Natural killer cell (primary cell): ENCODE data around the gene MATN1. TPM values are rescaled to one million over a fixed set of nuclear protein-coding genes. Genes with fewer than 3 reads are reported as not detected.
"Not testable (repeated sequence)": the region's sequence is repeated elsewhere in the genome, so short reads cannot be mapped to it uniquely, and the experiment has no call there.

Source experiments
- ATAC-seq, 3 donors: fragments of 150-1000 bp in 2 of 3; fragments of 200-7000 bp in 1 of 3; cut with Tn5 transposase; 1 replicate in 1 of 3; 2 replicates in 2 of 3; pipeline ENCODE4 v1.10.0; 2021; ENCODE audit warnings: mild to moderate bottlenecking in 2 of 3, moderate library complexity in 2 of 3
- DNase-seq, 2 donors: peaks; one replicate each; pipeline versions ENCODE4 v3.0.0 to v3.0.0-alpha.2; 2013 to 2021; ENCODE audit warnings: mixed read lengths in 1 of 2
- H3K27ac ChIP-seq: one replicate; pipeline ENCODE4 v1.5.1; 2013; ENCODE audit warnings: mild to moderate bottlenecking, low read length
- H3K27me3 ChIP-seq: one replicate; pipeline ENCODE4 v1.6.1; 2013; ENCODE audit warnings: low read length; ENCODE audit not compliant: control insufficient read depth, insufficient read depth
- H3K36me3 ChIP-seq: one replicate; pipeline ENCODE4 v1.6.1; 2013; ENCODE audit warnings: low read length; ENCODE audit not compliant: control insufficient read depth, insufficient read depth
- H3K4me1 ChIP-seq: one replicate; pipeline ENCODE4 v1.6.1; 2013; ENCODE audit warnings: low read length; ENCODE audit not compliant: control insufficient read depth, insufficient read depth
- H3K4me3 ChIP-seq: one replicate; pipeline ENCODE4 v1.5.1; 2013; ENCODE audit warnings: low read length
- H3K9me3 ChIP-seq: one replicate; pipeline ENCODE4 v1.6.1; 2013; ENCODE audit warnings: low read length; ENCODE audit not compliant: control insufficient read depth, insufficient read depth
- H3K27ac Mint-ChIP-seq, 2 donors: one replicate each; pipeline ENCODE4 v1.8.0; 2022; ENCODE audit warnings: mild to moderate bottlenecking in 2 of 2, mixed read lengths in 2 of 2, moderate library complexity in 1 of 2
- H3K27me3 Mint-ChIP-seq, 2 donors: one replicate each; pipeline ENCODE4 v1.8.0; 2022; ENCODE audit warnings: low read depth in 2 of 2, mixed read lengths in 2 of 2
- H3K36me3 Mint-ChIP-seq: one replicate; pipeline ENCODE4 v1.8.0; 2022; ENCODE audit warnings: mixed read lengths
- H3K4me1 Mint-ChIP-seq, 2 donors: one replicate each; pipeline ENCODE4 v1.8.0; 2022; ENCODE audit warnings: mixed read lengths in 2 of 2
- H3K4me3 Mint-ChIP-seq: one replicate; pipeline ENCODE4 v1.8.0; 2022; ENCODE audit warnings: mild to moderate bottlenecking, moderate library complexity, mixed read lengths
- H3K9me3 Mint-ChIP-seq, 2 donors: one replicate each; pipeline ENCODE4 v1.8.0; 2022; ENCODE audit warnings: mixed read lengths in 2 of 2
- CTCF ChIP-seq: fragments of 200-600 bp; IDR thresholded peaks from one replicate; pipeline ENCODE4 v1.8.0; 2022; ENCODE audit warnings: antibody characterized with exemption
- WGBS: methylation state at CpG from one replicate; pipeline ENCODE4 v1.1.7; 2013; ENCODE audit warnings: missing lambda C conversion rate; ENCODE audit not compliant: insufficient coverage; 5-methylcytosine and 5-hydroxymethylcytosine counted together
- intact Hi-C: fragments of 100-400 bp; cut with micrococcal nuclease; formaldehyde crosslinking; loops from one replicate; pipeline ENCODE4 v1.14.2; 2022
- total RNA-seq, 4 donors: library from RNA; stranded (reverse); fragments of 120-200 nt in 1 of 4; gene quantifications; one replicate each; pipeline versions ENCODE4 v1.2.3 to v1.2.4, GENCODE V29; 2013 to 2022

MATN1 gene
- total RNA-seq, 3 donors from 2014 or later (not counting 1 experiment from before 2014, with no cell fraction given): 0.93 to 1.7 (median 1.2) TPM

GRCh38 chr1:30689901-30690645, 33.3 kb downstream of the MATN1 start:
- Histone ChIP-seq H3K27me3 (peaks cover 8% of the 10 kb centered on the region), H3K4me1 (peaks cover 5% of the 10 kb centered on the region), H3K9me3 (no peaks in the 10 kb centered on the region), H3K4me3 (no peak overlapping the region), H3K36me3 (no peaks in the 10 kb centered on the region), H3K27ac (no peak overlapping the region)
- Mint-ChIP-seq H3K9me3 (no peaks in the 10 kb centered on the region), H3K4me1 (peaks cover 1 to 9% of the 10 kb centered on the region in 2 donors), H3K27ac (no peak overlapping the region), H3K27me3 (peaks cover 30 to 31% of the 10 kb centered on the region in 2 donors), H3K4me3 (no peak overlapping the region), H3K36me3 (no peaks in the 10 kb centered on the region)
- no peak for DNase-seq
- ATAC-seq: no peak
- intact Hi-C loops: no loop called here
- no peak for TF ChIP-seq CTCF
- WGBS: 63% methylated on average over 6 of the region's 7 CpGs

GRCh38 chr1:30688920-30689794, 34.2 kb downstream of the MATN1 start:
- Mint-ChIP-seq H3K27me3 (peaks cover 39 to 40% of the 10 kb centered on the region in 2 donors), H3K27ac (no peak overlapping the region), H3K4me1 (peaks cover 9 to 17% of the 10 kb centered on the region in 2 donors), H3K4me3 (no peak overlapping the region), H3K9me3 (no peaks in the 10 kb centered on the region), H3K36me3 (no peaks in the 10 kb centered on the region)
- H3K36me3 ChIP-seq: no peaks in the 10 kb centered on the region
- intact Hi-C loops: no loop called here
- DNase-seq (no peak), ATAC-seq (no peak)
- no peak for TF ChIP-seq CTCF
- 74% methylated on average over 11 of the region's 11 CpGs for WGBS
- no peaks in the 10 kb centered on the region for H3K9me3 ChIP-seq
- no peak overlapping the region for H3K27ac ChIP-seq
- H3K4me1 ChIP-seq: peaks cover 12% of the 10 kb centered on the region
- H3K27me3 ChIP-seq: peaks cover 16% of the 10 kb centered on the region
- H3K4me3 ChIP-seq: no peak overlapping the region

- peaks cover 20% of the 10 kb centered on the region for H3K27me3 ChIP-seq
- H3K9me3 ChIP-seq, intact Hi-C loops, H3K4me3 ChIP-seq, H3K36me3 Mint-ChIP-seq, H3K27ac Mint-ChIP-seq, DNase-seq, H3K27ac ChIP-seq, H3K4me3 Mint-ChIP-seq, H3K36me3 ChIP-seq, ATAC-seq, H3K9me3 Mint-ChIP-seq: not testable (repeated sequence)
- H3K27me3 Mint-ChIP-seq: peaks cover 45 to 46% of the 10 kb centered on the region in 2 donors
- peaks cover 12% of the 10 kb centered on the region for H3K4me1 ChIP-seq
- 85% methylated on average over 9 of the region's 9 CpGs for WGBS
- H3K4me1 Mint-ChIP-seq: peaks cover 10 to 17% of the 10 kb centered on the region in 2 donors
Observed at GRCh38 chr1:30688516-30688915, 34.9 kb downstream of the MATN1 start.

- DNase-seq: no peak
- peaks cover 12% of the 10 kb centered on the region for H3K4me1 ChIP-seq
- H3K9me3 Mint-ChIP-seq: no peaks in the 10 kb centered on the region
- H3K27me3 Mint-ChIP-seq: peaks cover 50 to 52% of the 10 kb centered on the region in 2 donors
- ATAC-seq: no peak
- H3K36me3 ChIP-seq: no peaks in the 10 kb centered on the region
- intact Hi-C loops: no loop called here
- H3K27me3 ChIP-seq: peaks cover 22% of the 10 kb centered on the region
- peaks cover 10 to 16% of the 10 kb centered on the region in 2 donors for H3K4me1 Mint-ChIP-seq
- no peak overlapping the region for H3K27ac Mint-ChIP-seq
- no peak overlapping the region for H3K27ac ChIP-seq
- no peaks in the 10 kb centered on the region for H3K9me3 ChIP-seq
- no peaks in the 10 kb centered on the region for H3K36me3 Mint-ChIP-seq
- no peak overlapping the region for H3K4me3 Mint-ChIP-seq
- no peak for TF ChIP-seq CTCF
- no peak overlapping the region for H3K4me3 ChIP-seq
- 95% methylated on average over 6 of the region's 6 CpGs for WGBS
Observed at GRCh38 chr1:30687886-30688285, 35.5 kb downstream of the MATN1 start.
